Metanephros (tissue), 1 donor: Measurements from ENCODE around the gene TMEM127. TPM values are rescaled to one million over a fixed set of nuclear protein-coding genes. Genes with fewer than 3 reads are reported as not detected.

Source experiments
- total RNA-seq: library from RNA; depleted of rRNA; stranded (reverse); fragments of >200 nt; gene quantifications from one replicate; pipeline ENCODE4 v1.2.3, GENCODE V29; 2014

Gene TMEM127
- total RNA-seq = 30.4 TPM

GRCh38 chr2:96265840-96266679 is at the start of gene TMEM127, which contains the start of gene CIAO1:
TMEM127 (minus strand) TSS chr2:96265997; CDS start chr2:96265381, 616 bp downstream.
CIAO1 (plus strand) TSS chr2:96266225; CDS start chr2:96266351, 126 bp downstream.

GRCh38 chr2:96305091-96305978 is 39.5 kb upstream of the TMEM127 start, which contains the start of gene SNRNP200:
SNRNP200 (minus strand) TSS chr2:96305546; CDS start chr2:96305437, 109 bp downstream.

GRCh38 chr2:96208143-96209010 is 57.4 kb downstream of the TMEM127 start, which contains the start of gene STARD7:
STARD7 (minus strand) TSS chr2:96208827; CDS start chr2:96208434, 393 bp downstream.

Other genes starting within 250 kb of the TMEM127 start
- gene GPAT2, start 231.1 kb downstream of the TMEM127 start, total RNA-seq = 2.0 TPM
- gene ADRA2B, start 149.4 kb downstream of the TMEM127 start, total RNA-seq = 4.6 TPM
- gene ASTL, start 127.5 kb downstream of the TMEM127 start, total RNA-seq = 0.18 TPM
- gene DUSP2, start 120.6 kb downstream of the TMEM127 start, total RNA-seq = 15.6 TPM
- 160 TPM for gene STARD7, start 57.2 kb downstream of the TMEM127 start, total RNA-seq
- gene CIAO1, start 228 bp upstream of the TMEM127 start, total RNA-seq = 184 TPM
- gene SNRNP200, start 39.5 kb upstream of the TMEM127 start, total RNA-seq = 114 TPM
- 3.2 TPM for gene ITPRIPL1, start 59.3 kb upstream of the TMEM127 start, total RNA-seq
- 6.0 TPM for gene NCAPH, start 69.8 kb upstream of the TMEM127 start, total RNA-seq
- 16.9 TPM for gene NEURL3, start 239.4 kb upstream of the TMEM127 start, total RNA-seq